Activated CD8-positive, alpha-beta T cell treated with anti-CD3 and anti-CD28 coated beads for 36 hours (primary cell): ENCODE measurements around the gene INPP4B. TPM values are rescaled to one million over a fixed set of nuclear protein-coding genes. Genes with fewer than 3 reads are reported as not detected.

Experiments
- ATAC-seq: fragments of 200-7000 bp; cut with Tn5 transposase; one replicate; pipeline ENCODE4 v1.10.0; 2021; ENCODE audit warnings: mild to moderate bottlenecking, moderate library complexity
- CTCF ChIA-PET: fragments of 350-600 bp; sonication (Branson Sonifier 250); formaldehyde crosslinking; loops from one replicate; lab custom pipeline; 2021; ENCODE audit warnings: antibody characterized with exemption; lab: Charles Lee
- POLR2A ChIA-PET: fragments of 350-600 bp; sonication (Branson Sonifier 250); formaldehyde crosslinking; loops from one replicate; lab custom pipeline; 2021; ENCODE audit warnings: antibody characterized with exemption; lab: Charles Lee
- DNase-seq: peaks from one replicate; pipeline ENCODE4 v3.0.0-alpha.2; 2020
- H3K27ac Mint-ChIP-seq: one replicate; pipeline ENCODE4 v1.8.0; 2021; ENCODE audit warnings: mild to moderate bottlenecking, mixed read lengths
- H3K27me3 Mint-ChIP-seq: one replicate; pipeline ENCODE4 v1.8.0; 2021; ENCODE audit warnings: mixed read lengths
- H3K36me3 Mint-ChIP-seq: one replicate; pipeline ENCODE4 v1.8.0; 2021; ENCODE audit warnings: low read depth, mixed read lengths
- H3K4me1 Mint-ChIP-seq: one replicate; pipeline ENCODE4 v1.8.0; 2021; ENCODE audit warnings: low read depth, mixed read lengths
- H3K4me3 Mint-ChIP-seq: one replicate; pipeline ENCODE4 v1.8.0; 2021; ENCODE audit warnings: mild to moderate bottlenecking, moderate library complexity, mixed read lengths
- H3K9me3 Mint-ChIP-seq: one replicate; pipeline ENCODE4 v1.8.0; 2021; ENCODE audit warnings: mixed read lengths
- CTCF ChIP-seq: fragments of 200-600 bp; IDR thresholded peaks from one replicate; pipeline ENCODE4 v1.8.0; 2022; ENCODE audit warnings: antibody characterized with exemption, mild to moderate bottlenecking
- intact Hi-C: fragments of 100-400 bp; cut with micrococcal nuclease; formaldehyde crosslinking; loops from one replicate; pipeline ENCODE4 v1.10.0; 2022
- total RNA-seq, 2 experiments: library from RNA; stranded (reverse); gene quantifications; one replicate each; pipeline ENCODE4 v1.2.3, GENCODE V29; 2021

The INPP4B gene
- total RNA-seq, 2 experiments from 2014 or later: 46.1 to 46.9 TPM

GRCh38 chr4:142044271-142044670, 801.8 kb downstream of the INPP4B start:
- intact Hi-C loops: no loop called here
- DNase-seq (no peak), ATAC-seq (no peak)
- Mint-ChIP-seq H3K4me1 (peaks cover 24% of the 10 kb centered on the region), H3K4me3 (no peak overlapping the region), H3K9me3 (no peaks in the 10 kb centered on the region), H3K27ac (no peak overlapping the region), H3K36me3 (peaks cover 35% of the 10 kb centered on the region), H3K27me3 (no peaks in the 10 kb centered on the region)
- ChIA-PET CTCF (no interaction called here), POLR2A (no interaction called here)
- TF ChIP-seq CTCF: no peak

GRCh38 chr4:142043509-142043908, 802.6 kb downstream of the INPP4B start:
- ATAC-seq (no peak), DNase-seq (no peak)
- ChIA-PET POLR2A (no interaction called here), CTCF (interaction anchor here (0.8 kb wide), 1 partner anchor 33 kb away, joined by 3 read pairs; no protein-coding TSS in a partner anchor)
- H3K27ac Mint-ChIP-seq: no peak overlapping the region
- H3K27me3 Mint-ChIP-seq: no peaks in the 10 kb centered on the region
- H3K36me3 Mint-ChIP-seq: peaks cover 33% of the 10 kb centered on the region
- H3K4me3 Mint-ChIP-seq: no peak overlapping the region
- no peaks in the 10 kb centered on the region for H3K9me3 Mint-ChIP-seq
- TF ChIP-seq CTCF: no peak
- intact Hi-C loops: no loop called here
- H3K4me1 Mint-ChIP-seq: peaks cover 26% of the 10 kb centered on the region

- ChIA-PET POLR2A (no interaction called here), CTCF (interaction anchor here (1.1 to 1.4 kb wide), 2 partner anchors 20 to 28 kb away, joined by 3 to 5 read pairs; no protein-coding TSS in a partner anchor)
- no peaks in the 10 kb centered on the region for H3K27me3 Mint-ChIP-seq
- ATAC-seq (no peak), DNase-seq (no peak)
- no peak overlapping the region for H3K27ac Mint-ChIP-seq
- no peak for TF ChIP-seq CTCF
- H3K9me3 Mint-ChIP-seq: no peaks in the 10 kb centered on the region
- intact Hi-C loops: no loop called here
- peaks cover 28% of the 10 kb centered on the region for H3K36me3 Mint-ChIP-seq
- no peak overlapping the region for H3K4me3 Mint-ChIP-seq
- H3K4me1 Mint-ChIP-seq: peaks cover 26% of the 10 kb centered on the region
Observed at GRCh38 chr4:142041788-142042187, 804.3 kb downstream of the INPP4B start.

- H3K36me3 Mint-ChIP-seq: peaks cover 21% of the 10 kb centered on the region
- ChIA-PET POLR2A (no interaction called here), CTCF (no interaction called here)
- DNase-seq (no peak), ATAC-seq (no peak)
- H3K27ac Mint-ChIP-seq: no peak overlapping the region
- intact Hi-C loops: no loop called here
- peaks cover 26% of the 10 kb centered on the region for H3K4me1 Mint-ChIP-seq
- no peak overlapping the region for H3K4me3 Mint-ChIP-seq
- H3K9me3 Mint-ChIP-seq: no peaks in the 10 kb centered on the region
- no peaks in the 10 kb centered on the region for H3K27me3 Mint-ChIP-seq
- TF ChIP-seq CTCF: no peak
Observed at GRCh38 chr4:142040043-142040442, 806.1 kb downstream of the INPP4B start.

- peaks cover 11% of the 10 kb centered on the region for H3K36me3 Mint-ChIP-seq
- H3K4me1 Mint-ChIP-seq: peaks cover 12% of the 10 kb centered on the region
- intact Hi-C loops: no loop called here
- ATAC-seq (no peak), DNase-seq (no peak)
- POLR2A ChIA-PET: no interaction called here
- CTCF ChIA-PET: no interaction called here
- H3K4me3 Mint-ChIP-seq: no peak overlapping the region
- H3K27me3 Mint-ChIP-seq: no peaks in the 10 kb centered on the region
- no peaks in the 10 kb centered on the region for H3K9me3 Mint-ChIP-seq
- TF ChIP-seq CTCF: no peak
- no peak overlapping the region for H3K27ac Mint-ChIP-seq
Observed at GRCh38 chr4:142036795-142037583, 809.1 kb downstream of the INPP4B start.
